Measurements from ENCODE around the gene SAT1. TPM values are rescaled to one million over a fixed set of nuclear protein-coding genes. Genes with fewer than 3 reads are reported as not detected.

Gene SAT1
- total RNA-seq, 1 experiment from 2014 or later, result 55.2 TPM

DNA sequence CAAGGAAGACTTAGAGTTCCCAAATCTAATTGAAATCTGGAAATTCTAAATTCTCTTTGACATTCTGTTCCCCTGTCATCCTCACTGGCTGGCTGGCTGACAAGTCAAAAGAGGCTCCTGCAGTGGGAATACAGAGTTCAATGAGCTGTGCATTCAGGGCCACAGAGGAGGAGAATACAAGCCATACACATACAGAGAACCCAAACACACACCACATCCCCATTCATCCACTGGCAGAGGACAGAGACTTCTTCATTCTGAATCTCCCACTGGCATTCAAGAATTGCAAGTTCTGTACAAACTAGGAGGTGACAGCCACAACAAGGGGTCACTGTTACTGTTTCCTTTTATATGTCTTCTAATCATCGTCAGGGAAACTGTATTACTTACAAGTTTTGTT, 49.7 kb downstream of the SAT1 start:
- Histone ChIP-seq H2AFZ (ENCODE audit: low read length) (no peak overlapping the region), H2BK20ac (ENCODE audit: low read depth, low read length, poor library complexity, severe bottlenecking) (no peak overlapping the region), H3K14ac (ENCODE audit: insufficient read depth, low read length) (no peak overlapping the region), H2BK120ac (ENCODE audit: low read depth, low read length, poor library complexity, severe bottlenecking) (no peak overlapping the region), H3K9ac (ENCODE audit: extremely low read depth, insufficient read length, low read length) (no peak overlapping the region), H3K4me1 (ENCODE audit: insufficient read depth, low read length) (no peaks in the 10 kb centered on the region), H4K5ac (ENCODE audit: insufficient read length, low read depth, low read length) (no peak overlapping the region), H4K20me1 (ENCODE audit: control insufficient read depth, insufficient read depth, insufficient read length) (no peaks in the 10 kb centered on the region), H2BK12ac (ENCODE audit: insufficient read length, low read depth, low read length) (no peak overlapping the region), H3K27me3 (ENCODE audit: insufficient read depth, low read length) (no peaks in the 10 kb centered on the region), H3K9me3 (ENCODE audit: control insufficient read depth, low read depth, low read length) (no peaks in the 10 kb centered on the region), H3T11ph (ENCODE audit: low read length) (no peak overlapping the region), H3K56ac (ENCODE audit: insufficient read length, low read depth, low read length) (no peak overlapping the region), H3K23me2 (ENCODE audit: insufficient read length, low read depth, low read length, poor library complexity, severe bottlenecking) (no peaks in the 10 kb centered on the region), H2AK5ac (ENCODE audit: insufficient read length, low read length) (no peak overlapping the region), H3K4me2 (ENCODE audit: insufficient read depth, insufficient read length, low read length) (no peak overlapping the region), H3K27ac (ENCODE audit: insufficient read length, low read depth, low read length) (no peak overlapping the region), H2BK15ac (ENCODE audit: low read depth, low read length) (no peak overlapping the region), H3K23ac (ENCODE audit: insufficient read length, low read depth, low read length) (no peak overlapping the region), H4K8ac (replicated peaks; ENCODE audit: insufficient read length, low read depth, low read length) (no peak overlapping the region), H4K91ac (ENCODE audit: insufficient read length, low read depth, low read length) (no peak overlapping the region), H3K79me1 (ENCODE audit: insufficient read depth, low read depth, low read length, poor library complexity, severe bottlenecking) (no peaks in the 10 kb centered on the region), H3K18ac (ENCODE audit: insufficient read length, low read depth, low read length) (no peak overlapping the region), H3K79me2 (ENCODE audit: insufficient read depth, low read length) (no peaks in the 10 kb centered on the region), H2BK5ac (ENCODE audit: insufficient read length, low read length) (no peak overlapping the region), H3K4ac (ENCODE audit: low read depth, low read length) (no peak overlapping the region)
- no peaks in the 10 kb centered on the region for H3K27me3 Mint-ChIP-seq (ENCODE audit: low read depth)
- no peak overlapping the region for H3K4me3 Mint-ChIP-seq
- WGBS (ENCODE audit: extremely low coverage, insufficient read length, low lambda C conversion rate), result no CpG with 5 or more reads among the region's 1 CpG
- TF ChIP-seq CTCF (conservative IDR thresholded peaks at IDR 0.05), result no peak
- peak overlapping the region in 2 of 3 experiments; percentile 32 to 83; a peak in 3 of 7 replicates for H3K27ac Mint-ChIP-seq
- H3K36me3 Mint-ChIP-seq (ENCODE audit: insufficient read depth in 1 of 3, low read depth in 3 of 3), result peaks cover 0 to 14% (median 0%) of the 10 kb centered on the region in 3 experiments; a peak in 4 of 7 replicates
- H3K9me3 Mint-ChIP-seq, result no peaks in the 10 kb centered on the region
- no peaks in the 10 kb centered on the region for H3K4me1 Mint-ChIP-seq
- DNase-seq, result no peak

Other genes with a start within 250 kb of the SAT1 start
- 256 and 267 TPM in 2 replicates for gene PRDX4, start 115.7 kb upstream of the SAT1 start, total RNA-seq (2021)
- gene ACOT9, start 39.9 kb upstream of the SAT1 start, total RNA-seq (2021), result 72.3 and 73.4 TPM in 2 replicates
- 86.9 and 95.3 TPM in 2 replicates for gene APOO, start 124.8 kb downstream of the SAT1 start, total RNA-seq (2021)
- not detected in 2 replicates for gene CXorf58, start 124.8 kb downstream of the SAT1 start, total RNA-seq (2021)
- gene KLHL15, start 244.0 kb downstream of the SAT1 start, total RNA-seq (2021), result 18.7 and 19.0 TPM in 2 replicates

Data from H9 (cell line).